PC-9 (cell line): ENCODE data around the gene HCN1.

Experiments
- EZH2 ChIP-seq: fragments of 200-600 bp; sonication (generic); IDR thresholded peaks from 2 replicates; pipeline ENCODE4 v1.8.0; 2017; ENCODE audit warnings: antibody characterized with exemption, low read depth
- TF ChIP-seq, protein P1 (sequence below): fragments of 200-600 bp; sonication (generic); conservative IDR thresholded peaks from 2 replicates; pipeline ENCODE4 v1.6.1; 2017; ENCODE audit warnings: mixed run types, antibody characterized with exemption, mild to moderate bottlenecking, moderate library complexity

DNA sequence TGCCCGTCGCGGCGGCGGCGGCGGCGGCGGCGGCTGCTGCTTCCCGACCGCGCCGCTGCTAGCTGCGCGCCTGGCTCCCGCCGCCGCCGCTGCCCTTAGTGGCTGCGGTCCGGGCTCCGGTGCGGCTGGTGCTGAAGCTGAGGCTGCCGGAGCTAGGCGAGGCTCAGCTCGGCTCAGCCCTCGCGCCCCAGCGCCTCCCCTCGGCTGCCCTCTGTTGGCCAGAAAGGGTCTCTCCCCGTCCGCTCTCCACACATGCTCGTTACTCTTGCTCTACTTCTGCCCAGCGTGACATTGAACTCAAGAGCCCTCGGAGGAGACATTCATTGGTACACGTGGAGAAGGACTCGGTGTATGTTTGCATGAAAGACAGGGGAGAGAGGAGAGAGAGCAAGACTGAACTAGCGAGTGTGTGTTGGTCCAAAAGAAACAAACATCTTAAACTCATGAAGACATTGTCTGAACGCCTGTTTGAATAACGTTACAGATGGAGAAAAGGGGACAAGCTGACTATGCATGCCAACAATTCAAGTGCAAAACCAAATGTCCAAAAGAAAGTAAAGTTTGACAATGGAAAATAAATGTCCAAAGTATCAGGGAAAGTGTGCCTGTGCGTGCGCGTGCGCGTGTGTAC is at the start of gene HCN1:
- TF ChIP-seq, protein P1, sequence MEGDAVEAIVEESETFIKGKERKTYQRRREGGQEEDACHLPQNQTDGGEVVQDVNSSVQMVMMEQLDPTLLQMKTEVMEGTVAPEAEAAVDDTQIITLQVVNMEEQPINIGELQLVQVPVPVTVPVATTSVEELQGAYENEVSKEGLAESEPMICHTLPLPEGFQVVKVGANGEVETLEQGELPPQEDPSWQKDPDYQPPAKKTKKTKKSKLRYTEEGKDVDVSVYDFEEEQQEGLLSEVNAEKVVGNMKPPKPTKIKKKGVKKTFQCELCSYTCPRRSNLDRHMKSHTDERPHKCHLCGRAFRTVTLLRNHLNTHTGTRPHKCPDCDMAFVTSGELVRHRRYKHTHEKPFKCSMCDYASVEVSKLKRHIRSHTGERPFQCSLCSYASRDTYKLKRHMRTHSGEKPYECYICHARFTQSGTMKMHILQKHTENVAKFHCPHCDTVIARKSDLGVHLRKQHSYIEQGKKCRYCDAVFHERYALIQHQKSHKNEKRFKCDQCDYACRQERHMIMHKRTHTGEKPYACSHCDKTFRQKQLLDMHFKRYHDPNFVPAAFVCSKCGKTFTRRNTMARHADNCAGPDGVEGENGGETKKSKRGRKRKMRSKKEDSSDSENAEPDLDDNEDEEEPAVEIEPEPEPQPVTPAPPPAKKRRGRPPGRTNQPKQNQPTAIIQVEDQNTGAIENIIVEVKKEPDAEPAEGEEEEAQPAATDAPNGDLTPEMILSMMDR = no peak
- TF ChIP-seq EZH2 = no peak
